HG03045 (cell line): ENCODE results near the gene LGALS3BP.

Experiments used
- ATAC-seq: cut with Tn5 transposase; IDR thresholded peaks from one replicate; pipeline ENCODE4 v1.9.1; 2021; ENCODE audit warnings: mild to moderate bottlenecking, moderate library complexity; ENCODE audit not compliant: unreplicated experiment

Gene LGALS3BP

DNA sequence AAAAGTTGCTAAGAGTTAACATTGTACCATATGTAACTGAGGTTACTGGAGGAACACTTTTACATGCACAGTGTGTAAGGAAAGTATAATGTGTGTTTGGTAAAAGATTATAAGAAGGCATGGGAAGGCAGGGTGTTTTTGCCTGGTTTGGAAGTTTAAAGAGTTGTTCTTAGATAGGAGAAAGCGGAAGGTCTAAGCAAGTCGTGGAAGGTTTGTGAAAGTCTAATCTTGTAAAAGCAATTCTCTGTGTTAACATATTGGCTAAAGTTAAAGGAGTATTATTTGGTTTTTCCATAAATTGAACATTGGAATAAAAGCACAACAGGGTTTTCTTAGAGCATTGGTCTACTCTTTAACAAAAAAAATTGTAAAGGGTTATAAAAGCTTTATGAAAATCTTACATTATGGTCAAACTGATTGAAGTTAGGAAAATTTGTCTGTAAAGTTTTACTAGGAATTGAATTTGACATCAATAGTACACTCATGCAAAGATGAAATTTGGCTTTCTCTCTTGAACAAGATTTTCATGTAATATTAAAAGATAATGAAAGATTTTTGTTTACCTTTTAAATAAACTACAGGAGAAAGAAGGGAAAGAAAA lies 34.5 kb upstream of the LGALS3BP start:
- ATAC-seq, result no peak

DNA sequence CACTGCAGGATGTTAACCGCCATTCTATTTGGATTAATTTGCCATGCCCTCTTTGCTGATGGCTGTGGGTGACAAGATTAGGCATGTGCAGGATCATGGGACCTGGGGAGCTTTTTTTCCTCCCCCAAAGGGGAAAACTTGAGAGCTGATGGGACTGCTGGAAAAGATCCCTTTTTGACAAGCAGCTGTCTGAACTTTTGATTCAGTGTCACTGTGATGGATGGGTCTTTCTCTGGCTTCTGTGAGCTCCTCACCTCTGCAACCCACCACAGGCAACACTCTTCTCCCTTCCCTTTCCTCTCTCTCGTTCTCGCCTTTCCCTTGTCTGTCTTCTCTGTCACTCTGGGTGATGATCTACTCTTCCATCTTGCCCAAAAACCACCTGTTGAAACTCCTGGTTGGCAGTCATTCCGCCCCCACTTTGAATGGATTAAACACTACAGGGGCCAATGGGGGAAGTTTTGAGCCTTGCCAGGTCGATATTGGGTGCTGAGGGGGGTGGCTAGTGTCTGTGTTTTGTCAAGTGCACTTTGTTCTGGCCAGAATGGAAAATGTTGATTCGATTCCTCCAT lies 32.9 kb upstream of the LGALS3BP start:
- ATAC-seq, result no peak

DNA sequence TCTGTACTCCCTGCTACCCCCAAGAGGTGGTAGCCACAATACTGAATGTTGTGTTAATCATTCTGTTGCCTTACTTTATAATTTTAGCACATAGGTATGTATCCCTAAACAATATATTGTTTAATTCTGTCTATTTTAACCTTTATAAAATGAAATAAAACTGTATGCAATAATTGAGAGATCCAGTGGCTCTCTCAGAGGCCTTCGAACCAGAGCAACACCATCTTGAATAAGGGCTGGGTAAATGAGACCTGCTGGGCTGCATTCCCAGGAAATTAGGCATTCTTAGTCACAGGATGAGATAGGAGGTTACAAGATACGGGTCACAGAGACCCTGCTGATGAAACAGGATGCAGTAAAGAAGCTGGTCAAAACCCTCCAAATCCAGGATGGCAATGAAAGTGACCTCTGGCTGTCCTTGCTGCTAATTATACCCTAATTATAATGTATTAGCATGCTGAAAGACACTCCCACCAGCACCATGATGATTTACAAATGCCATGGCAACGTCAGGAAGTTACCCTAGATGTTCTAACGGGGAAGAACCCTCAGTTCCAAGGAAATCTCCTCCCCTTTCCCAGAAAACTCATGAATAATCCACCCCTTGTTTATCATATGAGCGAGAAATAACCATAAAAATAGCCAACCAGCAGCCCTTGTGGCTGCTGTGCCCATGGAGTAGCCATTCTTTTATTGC lies 31.9 kb upstream of the LGALS3BP start:
- no peak for ATAC-seq

DNA sequence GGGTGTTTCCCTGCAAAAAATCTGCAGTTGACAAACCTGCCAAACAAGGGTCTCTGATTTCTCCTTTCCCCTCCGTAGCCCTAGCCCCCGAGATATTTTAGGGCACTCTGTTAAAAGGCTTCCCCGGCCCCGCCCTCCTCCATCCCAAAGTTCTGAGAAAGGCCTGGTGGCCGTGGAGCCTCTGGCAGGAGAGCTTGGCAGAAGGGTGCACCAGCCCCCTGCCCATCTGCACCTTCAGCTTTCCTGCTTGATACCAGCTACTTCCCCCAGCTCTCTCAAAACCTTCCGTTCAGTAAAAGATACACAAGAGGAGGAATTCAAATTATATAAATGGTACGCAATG lies 30.6 kb upstream of the LGALS3BP start:
- ATAC-seq, result no peak

DNA sequence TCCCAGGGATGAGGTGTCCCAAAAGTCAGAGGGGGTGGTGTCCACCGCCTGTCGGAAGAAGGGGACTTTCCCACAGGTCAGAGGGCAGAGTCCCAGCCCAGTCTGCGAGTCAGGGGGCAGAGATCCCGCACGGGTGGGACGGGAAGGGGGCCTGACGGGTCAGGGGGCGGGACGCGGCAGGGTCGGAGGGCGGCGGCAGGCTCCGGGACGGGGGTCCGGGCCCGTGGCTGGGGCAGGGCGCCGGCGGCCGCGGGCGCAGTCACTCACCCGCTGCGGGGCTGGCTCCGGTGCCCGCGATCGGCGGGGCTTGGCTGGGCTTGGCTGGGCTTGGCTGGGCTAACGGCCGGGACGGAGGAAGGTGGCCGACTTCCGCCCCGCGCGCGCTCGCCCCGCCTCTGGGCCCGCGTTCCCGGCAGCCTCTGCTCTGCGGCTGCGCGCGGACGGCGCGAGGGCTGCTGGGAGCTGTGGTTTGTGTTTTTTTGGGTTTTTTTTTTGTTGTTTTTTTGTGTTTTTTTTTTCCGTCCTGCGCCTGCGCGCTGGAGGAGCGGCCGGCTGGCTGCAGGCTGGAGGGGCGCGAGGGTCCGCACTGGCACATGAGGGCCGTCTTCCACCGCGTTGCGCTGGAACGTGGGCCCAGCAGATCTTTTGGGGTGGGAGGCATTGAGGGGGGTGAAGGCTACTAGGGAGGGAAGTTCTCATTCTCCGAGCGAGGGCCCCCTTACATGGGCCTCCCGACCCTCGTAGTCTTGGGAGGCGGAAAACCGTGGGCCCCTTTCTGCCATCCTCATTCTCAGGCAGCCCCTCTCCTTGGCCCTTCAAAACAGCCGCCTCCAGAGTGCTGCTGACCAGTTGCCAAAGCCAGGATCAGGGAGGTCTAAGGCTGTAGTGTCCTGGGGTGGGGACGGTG lies 29.9 kb upstream of the LGALS3BP start, which contains the start of gene CANT1:
Gene CANT1, minus strand, starts transcription at position 368 of the 907 bp plus-strand sequence. CDS start 12,142 bp downstream, outside the sequence.
- ATAC-seq, result peak; percentile 82

DNA sequence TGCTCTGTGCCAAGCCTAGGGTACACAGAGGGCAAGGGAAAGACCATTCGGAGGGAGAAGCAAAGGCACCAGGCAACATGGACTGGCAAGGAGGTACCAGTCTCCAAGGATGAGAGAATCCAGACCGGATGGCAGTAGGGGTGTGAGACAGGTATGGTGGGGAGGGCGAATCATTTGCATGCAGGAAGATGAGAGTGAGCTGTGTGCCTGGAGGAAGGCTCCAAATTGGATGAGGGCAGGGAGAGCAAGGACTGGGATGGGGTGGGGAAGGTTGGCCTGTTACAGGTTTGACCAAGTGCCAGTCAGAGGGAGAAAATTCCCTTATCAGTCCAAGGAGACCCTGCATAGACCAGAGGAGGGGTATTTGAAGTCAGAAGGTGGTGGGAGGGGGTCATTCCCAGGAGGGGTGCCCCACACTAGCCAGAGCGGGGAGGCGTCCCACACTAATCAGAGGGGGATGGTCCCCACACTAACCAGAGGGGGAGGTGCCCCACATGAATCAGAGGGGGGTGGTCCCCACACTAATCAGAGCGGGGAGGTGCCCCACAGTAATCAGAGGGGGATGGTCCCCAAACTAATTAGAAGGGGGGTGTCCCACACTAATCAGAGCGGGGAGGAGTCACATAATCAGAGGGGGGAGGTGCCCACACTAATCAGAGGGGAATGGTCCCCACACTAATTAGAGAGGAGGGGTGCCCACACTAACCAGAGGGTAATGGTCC lies 29.1 kb upstream of the LGALS3BP start:
- ATAC-seq, result no peak

DNA sequence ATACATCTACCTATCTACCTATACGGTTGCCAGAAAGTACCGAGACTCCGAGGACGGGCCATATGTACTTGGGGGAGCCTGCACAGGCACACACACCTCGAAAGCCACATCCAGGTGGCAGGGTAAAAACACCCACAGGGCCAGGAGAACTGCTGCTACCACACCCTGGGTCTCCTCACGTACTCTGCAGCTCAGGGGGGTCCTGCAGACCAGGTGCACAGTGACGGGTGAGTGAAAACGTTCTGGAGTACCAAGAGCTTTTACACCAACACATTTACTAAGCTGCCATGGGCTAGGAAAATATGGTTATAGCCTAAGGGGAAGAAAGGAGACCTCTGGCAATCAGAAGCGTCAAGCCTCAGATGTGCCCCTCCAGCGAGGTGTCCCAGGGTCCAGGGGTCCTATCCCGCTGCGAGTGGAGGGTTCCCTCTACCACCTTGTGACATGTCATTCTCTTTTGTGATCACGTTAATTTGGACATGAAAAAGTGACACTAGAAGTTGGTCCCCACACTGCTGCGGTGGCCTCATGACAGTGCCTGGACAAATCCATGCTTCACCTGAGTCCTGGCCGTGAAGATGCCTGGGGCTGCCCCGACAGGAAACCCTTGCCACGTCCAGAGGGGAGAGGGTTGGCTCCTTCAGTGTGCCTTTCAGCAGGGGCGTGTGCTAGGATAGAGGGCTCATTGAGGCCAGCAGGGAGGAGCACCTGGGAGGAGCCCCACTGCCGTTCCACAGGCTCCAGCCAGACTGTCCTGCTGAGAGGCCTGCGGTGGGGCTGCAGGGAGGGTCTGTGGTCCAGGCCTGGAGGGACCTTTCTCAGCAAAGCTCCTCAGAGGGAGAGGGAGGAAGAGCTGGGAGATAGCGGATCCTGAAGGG lies 28.0 kb upstream of the LGALS3BP start:
- ATAC-seq, result no peak

DNA sequence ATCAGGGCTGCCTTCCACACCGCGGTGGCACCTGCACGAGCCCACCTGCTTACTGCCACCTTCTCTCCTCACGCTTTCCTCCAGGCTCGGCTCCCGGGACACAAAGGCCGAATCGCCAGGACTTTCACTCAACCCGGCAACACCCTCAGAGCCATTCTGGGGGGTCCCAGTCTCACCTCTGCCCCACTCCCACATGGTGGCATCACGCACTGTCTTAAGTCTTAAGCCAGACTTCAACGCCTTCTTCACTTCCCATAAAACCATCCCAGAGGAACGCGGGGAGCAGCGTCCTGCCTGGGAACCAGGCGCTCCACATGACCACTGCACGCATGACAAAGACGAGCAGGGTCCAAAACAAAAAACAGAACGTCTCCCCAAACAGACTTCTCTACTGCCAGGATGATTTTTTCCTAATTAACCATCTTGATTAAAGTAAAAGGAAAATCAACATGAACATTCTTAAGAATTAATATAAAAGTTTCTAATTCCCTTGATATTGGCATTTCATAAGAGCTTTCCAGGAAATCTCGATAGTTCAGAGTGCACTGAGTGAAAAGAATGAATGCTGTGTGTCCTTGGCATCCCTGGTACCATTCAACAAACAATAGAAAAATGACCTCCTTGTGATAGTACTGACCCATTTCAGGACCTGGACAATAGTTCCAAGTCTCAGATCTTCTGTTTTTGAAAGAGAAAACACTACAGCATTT lies 27.2 kb upstream of the LGALS3BP start:
- no peak for ATAC-seq

DNA sequence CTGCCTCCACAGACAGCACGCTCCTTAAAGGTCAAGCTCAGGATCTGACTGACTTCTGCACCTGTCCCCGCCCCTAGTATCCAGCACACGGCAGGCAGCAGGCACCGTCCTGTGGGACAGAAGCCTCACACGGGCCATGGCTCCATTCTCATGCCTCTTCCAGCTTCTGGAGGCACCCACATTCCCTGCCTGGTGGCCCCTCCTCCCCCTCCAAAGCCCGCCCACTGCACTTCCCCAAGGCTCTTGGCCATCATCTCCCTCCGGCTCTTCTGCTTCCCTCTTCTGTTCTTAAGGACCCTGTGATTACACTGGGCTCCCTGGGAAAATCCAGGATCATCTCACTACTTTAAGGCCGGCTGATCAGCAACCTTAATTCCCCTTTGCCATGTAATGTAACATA lies 26.3 kb upstream of the LGALS3BP start:
- ATAC-seq, result no peak

DNA sequence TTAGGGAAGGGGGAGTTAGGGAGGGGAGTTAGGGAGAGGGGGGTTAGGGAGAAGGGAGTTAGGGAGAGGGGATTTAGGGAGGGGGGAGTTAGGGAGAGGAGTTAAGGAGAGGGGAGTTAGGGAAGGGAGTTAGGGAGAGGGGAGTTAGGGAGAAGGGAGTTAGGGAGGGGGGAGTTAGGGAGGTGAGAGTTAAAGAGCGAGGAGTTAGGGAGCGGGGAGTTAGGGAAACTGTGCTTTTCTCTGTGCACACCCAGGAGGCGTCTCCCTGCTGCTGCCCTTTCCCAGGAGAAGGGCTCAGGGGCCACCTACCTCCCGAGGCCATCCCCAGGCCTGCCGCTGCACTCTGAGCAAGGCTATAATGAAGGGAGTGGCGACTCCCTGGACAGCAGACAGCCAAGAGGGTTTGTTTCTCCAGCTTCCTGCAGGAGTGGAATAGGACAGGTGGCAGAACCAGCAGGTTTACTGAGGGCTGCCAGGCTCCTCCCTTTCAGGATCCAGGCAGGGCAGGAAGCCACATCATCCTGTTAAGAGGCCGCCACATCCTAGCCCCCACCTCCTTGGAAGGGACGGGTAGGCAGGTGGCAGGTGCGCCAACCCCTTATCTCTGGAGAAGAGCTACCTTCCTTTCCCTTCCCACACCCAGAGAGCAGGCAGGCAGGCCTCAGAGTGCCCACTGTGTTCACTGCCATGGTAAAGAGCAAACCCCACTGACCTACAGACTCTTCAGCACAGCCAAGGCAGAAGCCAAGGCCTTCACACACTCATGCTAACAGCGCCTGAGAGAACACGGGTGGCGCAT lies 25.5 kb upstream of the LGALS3BP start:
- ATAC-seq, result no peak

DNA sequence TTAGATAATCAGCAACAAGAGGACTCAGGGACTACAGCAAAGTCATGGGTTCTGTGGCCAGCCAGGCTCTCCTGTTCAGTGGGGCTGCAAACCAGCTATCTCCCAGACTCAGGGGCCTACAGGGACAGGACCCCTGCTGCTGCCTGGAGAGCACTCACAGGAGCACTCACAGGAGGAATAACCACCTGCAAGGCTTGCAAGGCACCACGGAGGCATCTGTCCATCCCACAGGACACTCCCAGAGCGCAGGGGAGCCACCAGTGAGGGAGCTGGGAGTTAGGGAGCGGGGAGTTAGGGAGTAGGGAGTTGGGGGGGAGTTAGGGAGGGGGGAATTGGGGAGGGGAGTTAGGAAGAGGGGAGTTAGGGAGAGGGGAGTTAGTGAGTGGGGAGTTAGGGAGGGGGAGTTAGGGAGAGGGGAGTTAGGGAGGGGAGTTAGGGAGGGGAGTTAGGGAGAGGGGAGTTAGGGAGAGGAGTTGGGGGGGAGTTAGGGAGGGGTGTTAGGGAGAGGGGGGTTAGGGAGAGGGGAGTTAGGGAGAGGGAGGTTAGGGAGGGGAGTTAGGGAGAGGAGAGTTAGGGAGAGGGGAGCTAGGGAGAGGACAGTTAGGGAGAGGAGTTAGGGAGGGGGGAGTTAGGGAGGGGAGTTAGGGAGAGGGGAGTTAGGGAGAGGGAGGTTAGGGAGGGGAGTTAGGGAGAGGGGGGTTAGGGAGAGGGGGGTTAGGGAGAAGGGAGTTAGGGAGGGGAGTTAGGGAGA lies 24.1 kb upstream of the LGALS3BP start:
- ATAC-seq, result no peak

DNA sequence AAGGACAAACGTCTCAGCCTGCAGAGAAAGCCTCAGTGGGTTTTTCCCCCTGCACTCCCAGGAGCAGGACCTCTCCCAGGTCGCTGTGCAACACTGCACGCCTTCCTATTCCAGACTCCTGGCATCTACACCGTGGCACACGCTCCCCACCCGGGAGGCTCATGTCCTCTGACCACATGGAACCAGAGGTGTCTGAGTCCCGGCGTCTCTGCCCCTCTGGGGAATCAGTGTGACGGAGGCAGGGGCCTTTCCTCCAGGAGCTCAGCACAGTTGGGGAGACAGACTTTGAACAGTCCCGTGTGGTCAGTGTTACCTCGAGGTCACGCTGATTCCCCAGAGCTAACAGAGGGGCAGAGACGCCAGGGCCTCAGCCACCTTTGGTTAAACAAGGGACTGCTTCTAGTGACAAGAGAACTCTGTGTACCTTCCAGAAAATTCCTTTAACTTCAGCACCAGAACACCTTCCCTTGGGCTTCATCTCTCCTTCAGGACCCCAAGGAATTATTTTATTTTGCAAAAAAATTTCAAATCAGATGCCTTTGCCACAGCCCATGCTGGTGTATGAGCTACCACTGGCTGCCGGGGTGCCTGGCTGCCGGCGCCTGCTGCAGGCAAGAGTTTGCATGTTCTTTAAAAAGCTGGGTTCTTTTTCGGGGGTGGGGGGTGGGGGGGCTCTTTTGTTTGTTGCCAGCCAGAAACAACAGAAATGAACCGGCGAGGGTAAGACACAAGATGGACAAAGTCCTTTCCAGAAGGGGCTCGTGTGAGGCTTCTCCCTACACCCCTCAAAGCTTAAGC lies 23.3 kb upstream of the LGALS3BP start:
- no peak for ATAC-seq

DNA sequence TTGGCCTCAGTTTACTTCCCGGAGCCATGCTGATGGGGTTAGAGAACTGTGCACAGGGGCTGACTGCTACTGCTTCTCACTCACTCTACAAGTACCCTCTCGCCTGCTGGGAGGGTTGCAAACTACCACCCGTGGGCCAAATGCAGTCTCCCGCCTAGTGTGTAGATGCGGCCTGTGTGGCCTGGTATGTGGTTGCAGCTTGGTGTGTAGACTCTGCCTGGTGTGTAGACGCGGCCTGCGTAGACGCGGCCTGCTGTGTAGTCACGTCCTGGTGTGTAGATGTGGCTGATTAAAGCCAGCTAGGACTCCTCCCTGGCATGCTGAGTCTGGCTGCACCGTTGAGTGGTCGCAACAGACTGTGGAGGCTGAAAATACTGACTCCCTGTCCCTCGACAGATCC lies 22.6 kb upstream of the LGALS3BP start:
- no peak for ATAC-seq

DNA sequence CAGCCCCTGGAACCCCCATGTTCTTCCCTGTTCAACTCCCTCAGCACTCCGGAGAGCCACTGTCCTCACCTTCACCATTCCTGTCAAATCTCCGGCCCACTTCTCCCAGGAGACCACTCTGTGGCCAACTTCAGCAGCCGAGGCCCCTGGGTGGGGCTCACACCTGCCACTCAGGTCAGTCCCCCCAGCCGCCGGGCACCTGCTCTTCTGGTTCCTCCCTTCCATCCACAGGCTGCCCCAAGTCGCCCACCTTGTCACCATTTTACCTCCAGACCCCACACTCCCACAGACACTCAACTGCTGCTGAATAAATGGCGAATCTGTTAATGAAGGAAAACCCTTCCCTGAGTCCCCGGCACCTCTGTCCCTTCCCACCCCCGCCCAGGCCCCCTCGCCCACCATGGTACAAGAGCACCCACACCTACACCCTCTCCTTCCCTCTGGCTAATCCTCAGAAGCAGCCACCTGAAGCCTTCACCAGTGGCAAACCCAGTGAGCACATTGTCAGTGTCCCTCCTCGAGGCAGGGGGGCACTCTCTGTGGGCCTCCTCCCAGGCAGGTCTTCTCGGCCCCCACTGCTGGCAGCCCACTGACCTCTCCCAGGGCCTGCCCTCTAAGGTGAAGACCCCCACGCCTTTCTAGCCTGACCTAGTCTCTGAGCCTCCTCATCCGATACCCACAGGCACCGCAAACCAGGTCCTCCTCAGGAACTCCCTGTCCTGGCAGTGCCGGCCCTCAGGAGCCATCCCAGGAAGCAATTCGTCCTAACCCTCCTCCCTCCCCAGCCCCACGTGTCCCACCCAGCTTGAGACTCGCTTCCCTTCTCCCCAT lies 21.7 kb upstream of the LGALS3BP start:
- no peak for ATAC-seq

DNA sequence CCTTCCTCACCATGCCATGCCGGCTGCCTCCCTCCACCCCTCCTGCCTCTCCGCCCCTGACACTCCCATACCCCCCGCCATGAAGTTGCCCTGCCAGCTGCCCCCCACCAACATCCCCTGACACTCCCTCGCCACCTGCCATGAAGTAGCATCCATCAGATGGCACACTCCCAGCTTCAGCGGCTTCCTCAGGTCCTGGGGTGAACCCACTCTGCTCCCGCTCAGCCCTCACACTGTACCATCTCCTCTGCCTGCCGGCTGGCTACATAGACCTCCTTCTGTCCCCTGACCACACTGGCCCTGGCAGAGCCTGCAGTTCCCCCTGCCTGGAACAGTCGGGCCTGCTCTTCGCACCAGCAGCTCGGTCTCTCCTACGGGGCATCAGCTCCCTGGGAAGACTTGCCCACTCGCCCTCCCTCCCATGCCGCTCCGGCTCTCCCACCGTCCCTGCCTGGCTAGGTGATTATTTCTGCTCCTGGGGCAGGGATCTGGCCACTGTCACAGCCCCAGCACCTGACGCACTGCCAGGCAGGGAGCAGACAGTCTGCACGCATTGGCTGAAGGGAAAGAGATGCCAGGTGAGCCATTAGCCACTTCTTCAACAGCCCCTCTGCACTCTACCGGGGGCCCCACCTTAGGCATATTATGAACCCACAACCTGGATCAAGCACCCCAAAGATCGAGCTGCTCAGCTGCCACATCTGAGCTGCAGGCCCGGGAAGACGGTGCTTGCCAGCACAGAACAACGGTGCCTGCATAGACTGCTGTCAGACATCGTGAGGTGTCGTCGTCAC lies 20.9 kb upstream of the LGALS3BP start:
- ATAC-seq, result no peak
